HL-60 (cell line): ENCODE measurements around the gene CNKSR2.

Experiments used
- DNase-seq, 2 experiments: peaks; one replicate each; pipeline ENCODE4 v3.0.0-alpha.2; 2010 to 2020; ENCODE audit warnings: low read depth in 1 of 2, low spot score in 1 of 2
- H3K27ac ChIP-seq: fragments of 250-450 bp; sonication (Bioruptor Pico); replicated peaks from 2 replicates; pipeline ENCODE4 v1.5.1; 2020; ENCODE audit warnings: mild to moderate bottlenecking, moderate library complexity
- H3K27me3 ChIP-seq: fragments of 250-450 bp; sonication (Bioruptor Pico); 2 replicates; pipeline ENCODE4 v1.5.1; 2021; ENCODE audit warnings: mild to moderate bottlenecking, moderate library complexity; ENCODE audit not compliant: insufficient read depth, poor library complexity, severe bottlenecking
- H3K4me3 ChIP-seq: replicated peaks from 2 replicates; pipeline ENCODE4 v1.5.1; 2011; ENCODE audit warnings: mild to moderate bottlenecking, control low read depth, low read length; ENCODE audit not compliant: insufficient read depth
- CTCF ChIP-seq: IDR thresholded peaks from one replicate; pipeline ENCODE4 v1.5.1; 2011; ENCODE audit warnings: low read length, control low read depth, inconsistent platforms; ENCODE audit not compliant: insufficient read depth
- GABPA ChIP-seq: IDR thresholded peaks from 2 replicates; pipeline ENCODE4 v1.6.1; 2012; ENCODE audit warnings: low read depth
- POLR2AphosphoS5 ChIP-seq: IDR thresholded peaks from 2 replicates; pipeline ENCODE4 v1.6.1; 2012; ENCODE audit warnings: low read depth
- REST ChIP-seq: IDR thresholded peaks from 2 replicates; pipeline ENCODE4 v1.6.1; 2012; ENCODE audit warnings: low read depth; ENCODE audit not compliant: insufficient replicate concordance
- SPI1 ChIP-seq: IDR thresholded peaks from 2 replicates; pipeline ENCODE4 v1.6.1; 2012; ENCODE audit warnings: low read depth, mild to moderate bottlenecking, borderline replicate concordance

The CNKSR2 gene

GRCh38 chrX:21678048-21678612, 303.9 kb downstream of the CNKSR2 start:
- no peak for DNase-seq
- TF ChIP-seq SPI1, result no peak
- H3K4me3 ChIP-seq, result no peak overlapping the region
- H3K27me3 ChIP-seq, result no peaks in the 10 kb centered on the region
- H3K27ac ChIP-seq, result no peak overlapping the region

- H3K27ac ChIP-seq, result no peak overlapping the region
- TF ChIP-seq SPI1 (no peak), POLR2AphosphoS5 (no peak), GABPA (no peak), CTCF (no peak), REST (no peak)
- H3K27me3 ChIP-seq, result no peaks in the 10 kb centered on the region
- DNase-seq, result peak in 1 of 2 experiments; percentile 1
- no peak overlapping the region for H3K4me3 ChIP-seq
Measured at GRCh38 chrX:21683941-21684340, 309.7 kb downstream of the CNKSR2 start.

- Histone ChIP-seq H3K27ac (no peak overlapping the region), H3K4me3 (no peak overlapping the region), H3K27me3 (no peaks in the 10 kb centered on the region)
- no peak for DNase-seq
- no peak for TF ChIP-seq POLR2AphosphoS5
- TF ChIP-seq GABPA, result no peak
- TF ChIP-seq CTCF, result no peak
- TF ChIP-seq SPI1, result no peak
- no peak for TF ChIP-seq REST
Measured at GRCh38 chrX:21691512-21692018, 317.3 kb downstream of the CNKSR2 start.

- no peak overlapping the region for H3K4me3 ChIP-seq
- TF ChIP-seq POLR2AphosphoS5 (no peak), REST (no peak), SPI1 (no peak), CTCF (no peak), GABPA (no peak)
- H3K27me3 ChIP-seq, result no peaks in the 10 kb centered on the region
- H3K27ac ChIP-seq, result no peak overlapping the region
- no peak for DNase-seq
Measured at GRCh38 chrX:21698272-21698671, 324.1 kb downstream of the CNKSR2 start.
